Measurements from ENCODE around the gene PDP2. TPM values are rescaled to one million over a fixed set of nuclear protein-coding genes. Genes with fewer than 3 reads are reported as not detected.
"Not testable (repeated sequence)": the region's sequence is repeated elsewhere in the genome, so short reads cannot be mapped to it uniquely, and the experiment has no call there.

PDP2 gene
- total and polyA plus RNA-seq, 9 of the 15 experiments (the other 6 are each of a cell fraction or from before 2014, with no cell fraction given) = 2.5 to 24.3 (median 7.2) TPM

DNA sequence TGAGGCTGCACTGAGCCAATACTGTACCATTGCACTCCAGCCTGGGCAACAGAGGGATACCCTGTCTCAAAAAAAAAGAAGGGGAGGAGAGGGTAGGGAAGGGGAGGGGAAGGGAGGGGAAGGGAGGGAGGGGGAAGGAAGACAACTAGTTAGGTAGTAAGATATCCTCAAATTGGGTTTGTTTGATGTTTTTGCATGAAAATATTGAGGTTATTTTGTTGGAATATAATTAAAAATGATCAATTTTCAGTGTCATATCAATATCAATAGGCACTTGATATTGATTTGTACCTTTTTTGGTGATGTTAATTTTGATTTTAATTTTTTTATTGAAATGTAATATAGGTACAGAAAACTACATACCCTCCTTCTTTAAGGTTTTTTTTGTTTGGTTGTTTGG, 16.6 kb upstream of the PDP2 start:
- no peak for TF ChIP-seq ILF3 (IDR thresholded peaks at IDR 0.05; ENCODE audit: borderline replicate concordance)
- H3K4me1 ChIP-seq (replicated peaks in 1 of 2; ENCODE audit: control insufficient read depth in 2 of 2, insufficient read depth in 2 of 2, low read length in 2 of 2) = no peaks in the 10 kb centered on the region
- no peak overlapping the region for H3K4me2 ChIP-seq (ENCODE audit: insufficient read depth, low read length)
- FAIRE-seq (no peak), DNase-seq (ENCODE audit: extremely low read depth in 1 of 4, low spot score in 3 of 4) (no peak), ATAC-seq (no peak)
- peaks cover 2% of the 10 kb centered on the region for H3K9me1 ChIP-seq (ENCODE audit: control insufficient read depth, insufficient read depth, low read length)
- H3K4me3 ChIP-seq = no peak overlapping the region
- in situ Hi-C loops (cut with MboI) (loop anchor here (10.0 kb wide), 1 partner anchor 459 kb away; no protein-coding TSS in a partner anchor), intact Hi-C loops (cut with micrococcal nuclease) (no loop called here)
- no peak overlapping the region for H2AFZ ChIP-seq (ENCODE audit: low read depth, low read length)
- H3K9ac ChIP-seq (ENCODE audit: insufficient read depth in 1 of 2, low read depth in 2 of 2, low read length in 2 of 2) = no peak overlapping the region
- no peak overlapping the region for H3K27ac ChIP-seq (ENCODE audit: extremely low read depth, low read depth, low read length)
- BruUV-seq (replicated peaks) = no TSS peak
- CTCF ChIA-PET (ENCODE audit: low intra/inter-chr PET ratio) = no interaction called here
- POLR2A ChIA-PET = interaction anchor here (0.8 kb wide), 1 partner anchor 16 kb away, joined by 3 read pairs; no protein-coding TSS in a partner anchor
- no peaks in the 10 kb centered on the region for H3K9me3 ChIP-seq (replicated peaks; ENCODE audit: control insufficient read depth, insufficient read depth, low read depth, low read length)
- H3K36me3 ChIP-seq (ENCODE audit: control insufficient read depth, insufficient read depth, low read length) = no peaks in the 10 kb centered on the region
- H3K27me3 ChIP-seq (ENCODE audit: control insufficient read depth in 2 of 2, insufficient read depth in 2 of 2, low read length in 2 of 2) = no peaks in the 10 kb centered on the region
- no peaks in the 10 kb centered on the region for H3K79me2 ChIP-seq (ENCODE audit: control insufficient read depth, insufficient read depth, low read length)
- H4K20me1 ChIP-seq (replicated peaks; ENCODE audit: control insufficient read depth, insufficient read depth, low read length) = no peaks in the 10 kb centered on the region

DNA sequence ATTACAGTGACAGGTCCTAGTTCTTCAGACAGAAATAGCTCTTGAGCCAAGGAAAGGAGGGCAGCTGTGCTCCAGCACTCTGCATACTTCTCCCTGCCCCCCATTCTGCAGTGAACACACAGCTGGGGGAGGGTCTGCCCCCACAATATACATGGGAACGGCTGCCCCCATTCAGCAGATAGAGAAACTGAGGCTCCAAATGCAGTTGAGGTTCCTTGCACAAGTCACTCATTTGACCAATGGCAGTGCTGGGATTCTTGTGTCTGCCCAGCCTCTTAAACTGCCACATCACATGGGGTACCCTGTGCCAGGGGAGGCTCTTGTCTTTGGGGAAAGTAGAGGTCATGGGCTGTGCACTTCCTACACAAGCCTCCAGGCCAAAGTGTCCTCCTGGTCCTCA, 10.9 kb upstream of the PDP2 start:
- Histone ChIP-seq H4K20me1 (replicated peaks; ENCODE audit: control insufficient read depth, insufficient read depth, low read length) (no peaks in the 10 kb centered on the region), H3K79me2 (ENCODE audit: control insufficient read depth, insufficient read depth, low read length) (no peaks in the 10 kb centered on the region), H3K36me3 (ENCODE audit: control insufficient read depth, insufficient read depth, low read length) (no peaks in the 10 kb centered on the region), H3K9ac (ENCODE audit: insufficient read depth in 1 of 2, low read depth in 2 of 2, low read length in 2 of 2) (no peak overlapping the region), H3K4me2 (ENCODE audit: insufficient read depth, low read length) (no peak overlapping the region), H2AFZ (ENCODE audit: low read depth, low read length) (no peak overlapping the region), H3K9me3 (replicated peaks; ENCODE audit: control insufficient read depth, insufficient read depth, low read depth, low read length) (no peaks in the 10 kb centered on the region), H3K4me3 (no peak overlapping the region), H3K27me3 (ENCODE audit: control insufficient read depth in 2 of 2, insufficient read depth in 2 of 2, low read length in 2 of 2) (no peaks in the 10 kb centered on the region), H3K27ac (ENCODE audit: extremely low read depth, low read depth, low read length) (no peak overlapping the region), H3K9me1 (ENCODE audit: control insufficient read depth, insufficient read depth, low read length) (peaks cover 2% of the 10 kb centered on the region), H3K4me1 (replicated peaks in 1 of 2; ENCODE audit: control insufficient read depth in 2 of 2, insufficient read depth in 2 of 2, low read length in 2 of 2) (peaks cover 3 to 10% of the 10 kb centered on the region in 2 experiments; a peak in 3 of 5 replicates)
- CTCF ChIA-PET (ENCODE audit: low intra/inter-chr PET ratio) = interaction anchor here (0.8 kb wide), 1 partner anchor 462 kb away, joined by 4 read pairs; no protein-coding TSS in a partner anchor
- BruUV-seq (replicated peaks) = no TSS peak
- in situ Hi-C loops (cut with MboI) (loop anchor here (5.0 to 10.0 kb wide), 2 partner anchors 262 to 465 kb away; no protein-coding TSS in a partner anchor), intact Hi-C loops (cut with micrococcal nuclease) (loop anchor here (2.0 kb wide), 1 partner anchor 463 kb away; no protein-coding TSS in a partner anchor)
- WGBS (ENCODE audit: insufficient coverage, low coverage, missing lambda C conversion rate) = 86% methylated on average over 1 of the region's 1 CpG
- TF ChIP-seq SRSF9 (IDR thresholded peaks at IDR 0.05; ENCODE audit: borderline replicate concordance, low read depth, low read length) = no peak
- peak; percentile 46; the same call in 1 of the 2 replicates for TF ChIP-seq BCOR (IDR thresholded peaks at IDR 0.05)
- TF ChIP-seq KLF16 (IDR thresholded peaks at IDR 0.05) = no peak
- peak; percentile 73 for TF ChIP-seq RBM25 (IDR thresholded peaks at IDR 0.05; ENCODE audit: low read depth, low read length, severe bottlenecking)
- ATAC-seq (no peak), FAIRE-seq (no peak), DNase-seq (ENCODE audit: extremely low read depth in 1 of 4, low spot score in 3 of 4) (no peak)
- POLR2A ChIA-PET = interaction anchor here (1.3 kb wide), 1 partner anchor 13 kb away, joined by 4 read pairs; no protein-coding TSS in a partner anchor

DNA sequence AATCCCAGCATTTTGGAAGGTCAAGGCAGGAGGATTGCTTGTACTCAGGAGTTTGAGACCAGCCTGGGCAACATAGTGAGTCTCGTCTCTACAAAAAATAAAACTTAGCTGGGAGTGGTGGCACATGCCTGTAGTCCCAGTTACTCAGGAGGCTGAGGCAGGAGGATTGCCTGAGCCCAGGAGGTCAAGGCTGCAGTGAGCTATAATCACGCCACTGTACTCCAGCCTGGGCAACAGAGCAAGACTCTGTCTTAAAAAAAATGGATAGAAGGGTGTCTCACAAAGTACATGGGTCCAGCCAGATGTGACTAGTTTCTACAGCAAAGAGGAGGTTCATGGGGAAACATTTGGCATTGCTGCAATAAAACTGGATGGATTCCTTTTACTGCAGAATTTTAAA, 9.0 kb upstream of the PDP2 start:
- H3K27me3 ChIP-seq (ENCODE audit: control insufficient read depth in 2 of 2, insufficient read depth in 2 of 2, low read length in 2 of 2); FAIRE-seq; H3K4me3 ChIP-seq; DNase-seq (ENCODE audit: extremely low read depth in 1 of 4, low spot score in 3 of 4); H3K36me3 ChIP-seq (ENCODE audit: control insufficient read depth, insufficient read depth, low read length); H3K4me2 ChIP-seq (ENCODE audit: insufficient read depth, low read length); H2AFZ ChIP-seq (ENCODE audit: low read depth, low read length); H3K27ac ChIP-seq (ENCODE audit: extremely low read depth, low read depth, low read length); H3K9me1 ChIP-seq (ENCODE audit: control insufficient read depth, insufficient read depth, low read length); in situ Hi-C loops (cut with MboI); H3K79me2 ChIP-seq (ENCODE audit: control insufficient read depth, insufficient read depth, low read length); ATAC-seq; intact Hi-C loops (cut with micrococcal nuclease); H4K20me1 ChIP-seq (replicated peaks; ENCODE audit: control insufficient read depth, insufficient read depth, low read length); H3K9me3 ChIP-seq (replicated peaks; ENCODE audit: control insufficient read depth, insufficient read depth, low read depth, low read length); BruUV-seq (replicated peaks); H3K9ac ChIP-seq (ENCODE audit: insufficient read depth in 1 of 2, low read depth in 2 of 2, low read length in 2 of 2); CTCF ChIA-PET (ENCODE audit: low intra/inter-chr PET ratio): not testable (repeated sequence)
- H3K4me1 ChIP-seq (replicated peaks in 1 of 2; ENCODE audit: control insufficient read depth in 2 of 2, insufficient read depth in 2 of 2, low read length in 2 of 2) = peaks cover 5 to 16% of the 10 kb centered on the region in 2 experiments; a peak in 3 of 5 replicates
- POLR2A ChIA-PET = interaction anchor here (0.6 to 0.7 kb wide), 2 partner anchors 128 to 375 kb away, joined by 3 read pairs; no protein-coding TSS in a partner anchor
- 49% methylated on average over 2 of the region's 2 CpGs for WGBS (ENCODE audit: insufficient coverage, low coverage, missing lambda C conversion rate)

Data from K562 (cell line).